Neural cell (in vitro differentiated cells): ENCODE data around the gene RMI1. TPM values are rescaled to one million over a fixed set of nuclear protein-coding genes. Genes with fewer than 3 reads are reported as not detected.

Source experiments
- H2AFZ ChIP-seq: fragments of 200-600, 300-800 bp; sonication (generic), shearing (Covaris generic); 2 replicates; pipeline ENCODE4 v1.6.0; 2014; ENCODE audit warnings: low read depth, mild to moderate bottlenecking, antibody characterized with exemption, low read length, moderate library complexity
- H3F3A ChIP-seq: fragments of 200-600 bp; shearing (Covaris generic); 2 replicates; pipeline ENCODE4 v1.6.1; 2016; ENCODE audit warnings: mild to moderate bottlenecking, moderate library complexity, mixed read lengths, antibody characterized with exemption, low read length; ENCODE audit not compliant: insufficient read depth, poor library complexity, severe bottlenecking
- H3K27ac ChIP-seq: fragments of 200-600, 300-800 bp; sonication (generic), shearing (Covaris generic); 2 replicates; pipeline ENCODE4 v1.5.1; 2014; ENCODE audit warnings: mild to moderate bottlenecking, low read length, moderate library complexity
- H3K27me3 ChIP-seq: fragments of 300-800, 200-600 bp; sonication (generic), shearing (Covaris generic); 2 replicates; pipeline ENCODE4 v1.6.0; 2014; ENCODE audit warnings: mild to moderate bottlenecking, low read depth, low read length, moderate library complexity; ENCODE audit not compliant: insufficient read depth
- H3K36me3 ChIP-seq: fragments of 300-800, 200-600 bp; sonication (generic), shearing (Covaris generic); 2 replicates; pipeline ENCODE4 v1.5.1; 2014; ENCODE audit warnings: mild to moderate bottlenecking, antibody characterized with exemption, low read length, moderate library complexity; ENCODE audit not compliant: insufficient read depth
- H3K4me2 ChIP-seq: fragments of 300-800, 200-600 bp; sonication (generic), shearing (Covaris generic); 2 replicates; pipeline ENCODE4 v1.6.0; 2014; ENCODE audit warnings: mild to moderate bottlenecking, low read length
- H3K4me3 ChIP-seq: fragments of 300-800, 200-600 bp; sonication (generic), shearing (Covaris generic); 2 replicates; pipeline ENCODE4 v1.5.1; 2014; ENCODE audit warnings: mild to moderate bottlenecking, low read length, moderate library complexity
- H3K79me2 ChIP-seq: fragments of 200-600 bp; shearing (Covaris generic); replicated peaks from 2 replicates; pipeline ENCODE4 v1.6.0; 2014; ENCODE audit warnings: mild to moderate bottlenecking, low read length, moderate library complexity; ENCODE audit not compliant: insufficient read depth
- H3K9ac ChIP-seq: fragments of 300-800, 200-600 bp; sonication (generic), shearing (Covaris generic); 2 replicates; pipeline ENCODE4 v1.6.1; 2016; ENCODE audit warnings: mild to moderate bottlenecking, low read length, mixed read lengths
- H3K9me2 ChIP-seq: fragments of 200-600 bp; shearing (Covaris generic); 2 replicates; pipeline ENCODE4 v1.6.1; 2016; ENCODE audit warnings: mild to moderate bottlenecking, low read length, mixed read lengths; ENCODE audit not compliant: insufficient read depth
- H3K9me3 ChIP-seq: fragments of 200-600, 300-800 bp; sonication (generic), shearing (Covaris generic); 2 replicates; pipeline ENCODE4 v1.6.1; 2016; ENCODE audit warnings: mild to moderate bottlenecking, mixed run types, low read length, moderate library complexity, mixed read lengths
- H4K20me1 ChIP-seq: fragments of 200-600 bp; shearing (Covaris generic); 2 replicates; pipeline ENCODE4 v1.6.1; 2016; ENCODE audit warnings: mild to moderate bottlenecking, mixed run types; ENCODE audit not compliant: insufficient read depth
- CTCF ChIP-seq: fragments of 450-650 bp; IDR thresholded peaks from 2 replicates; pipeline ENCODE4 v1.5.1; 2014; ENCODE audit warnings: antibody characterized with exemption, mild to moderate bottlenecking, moderate library complexity; ENCODE audit not compliant: poor library complexity, severe bottlenecking
- EP300 ChIP-seq: fragments of 450-650 bp; conservative IDR thresholded peaks from 2 replicates; pipeline ENCODE4 v1.6.1; 2014; ENCODE audit warnings: antibody characterized with exemption, mild to moderate bottlenecking, moderate library complexity; ENCODE audit not compliant: poor library complexity, severe bottlenecking
- EZH2 ChIP-seq: fragments of 200-600, 300-800 bp; shearing (Covaris generic), sonication (generic); IDR thresholded peaks from 2 replicates; pipeline ENCODE4 v1.6.1; 2014; ENCODE audit warnings: antibody characterized with exemption, low read length, borderline replicate concordance, mild to moderate bottlenecking; ENCODE audit not compliant: insufficient read depth, poor library complexity, severe bottlenecking
- MXI1 ChIP-seq: fragments of 450-650 bp; conservative IDR thresholded peaks from 2 replicates; pipeline ENCODE4 v1.6.1; 2014; ENCODE audit warnings: antibody characterized with exemption, mild to moderate bottlenecking; ENCODE audit not compliant: poor library complexity, severe bottlenecking
- POLR2AphosphoS5 ChIP-seq: IDR thresholded peaks from 2 replicates; pipeline ENCODE4 v1.6.1; 2012
- RAD21 ChIP-seq: fragments of 450-650 bp; conservative IDR thresholded peaks from 2 replicates; pipeline ENCODE4 v1.6.1; 2014; ENCODE audit warnings: antibody characterized with exemption, mild to moderate bottlenecking, moderate library complexity
- REST ChIP-seq: IDR thresholded peaks from 2 replicates; pipeline ENCODE4 v1.6.1; 2012; ENCODE audit warnings: borderline replicate concordance
- SMC3 ChIP-seq: fragments of 450-650 bp; conservative IDR thresholded peaks from 2 replicates; pipeline ENCODE4 v1.6.1; 2014; ENCODE audit warnings: antibody characterized with exemption, mild to moderate bottlenecking, moderate library complexity; ENCODE audit not compliant: poor library complexity
- TAF1 ChIP-seq: IDR thresholded peaks from 2 replicates; pipeline ENCODE4 v1.6.1; 2012; ENCODE audit warnings: low read depth
- polyA plus RNA-seq: library from polyadenylated mRNA; depleted of rRNA; stranded (reverse); fragments of >200 nt; gene quantifications from 2 replicates; pipeline ENCODE4 v1.2.3, GENCODE V29; 2014

RMI1 gene
- polyA plus RNA-seq, 1 donor from 2014 or later = 13.1 TPM

GRCh38 chr9:83972286-83972685 lies 8.3 kb upstream of the RMI1 start:
- H4K20me1 ChIP-seq = peaks cover 60% of the 10 kb centered on the region
- peaks cover 42% of the 10 kb centered on the region for H3K36me3 ChIP-seq
- H2AFZ ChIP-seq = no peak overlapping the region
- no peak for TF ChIP-seq EZH2
- no peak for TF ChIP-seq MXI1
- no peak for TF ChIP-seq TAF1
- TF ChIP-seq POLR2AphosphoS5 = no peak
- no peaks in the 10 kb centered on the region for H3K27me3 ChIP-seq
- H3K27ac ChIP-seq = no peak overlapping the region
- peaks cover 9% of the 10 kb centered on the region for H3F3A ChIP-seq
- H3K9me3 ChIP-seq = no peaks in the 10 kb centered on the region
- no peak overlapping the region for H3K4me2 ChIP-seq
- H3K9me2 ChIP-seq = no peaks in the 10 kb centered on the region
- no peak overlapping the region for H3K9ac ChIP-seq
- peaks cover 57% of the 10 kb centered on the region for H3K79me2 ChIP-seq
- H3K4me3 ChIP-seq = no peak overlapping the region

- Histone ChIP-seq H3K27me3 (no peaks in the 10 kb centered on the region), H3K9ac (no peak overlapping the region), H3K9me3 (no peaks in the 10 kb centered on the region), H2AFZ (no peak overlapping the region), H3K27ac (no peak overlapping the region), H3F3A (peaks cover 8% of the 10 kb centered on the region), H4K20me1 (peaks cover 70% of the 10 kb centered on the region), H3K79me2 (peaks cover 81% of the 10 kb centered on the region), H3K4me2 (no peak overlapping the region), H3K36me3 (peaks cover 36% of the 10 kb centered on the region), H3K4me3 (peak overlapping the region; percentile 85), H3K9me2 (no peaks in the 10 kb centered on the region)
- no peak for TF ChIP-seq TAF1
- no peak for TF ChIP-seq RAD21
- no peak for TF ChIP-seq REST
- no peak for TF ChIP-seq MXI1
- no peak for TF ChIP-seq EP300
- TF ChIP-seq POLR2AphosphoS5 = no peak
- no peak for TF ChIP-seq CTCF
- no peak for TF ChIP-seq EZH2
- no peak for TF ChIP-seq SMC3
Observed at GRCh38 chr9:83975300-83975699, 5.3 kb upstream of the RMI1 start.
